ENCODE measurements around the gene OGG1.

GRCh38 chr3:9754678-9755077 is 4.9 kb downstream of the OGG1 start:
- TF ChIP-seq POLR2A (IDR thresholded peaks at IDR 0.05; ENCODE audit: low read length) (no peak), GATA1 (IDR thresholded peaks at IDR 0.05; ENCODE audit: low read depth, low read length) (no peak)
